HepG2 (cell line): Measurements from ENCODE around the gene GART. TPM values are rescaled to one million over a fixed set of nuclear protein-coding genes. Genes with fewer than 3 reads are reported as not detected.

ENCODE experiments used
- CBX1 ChIP-seq: IDR thresholded peaks from one replicate; pipeline ENCODE4 v1.6.1; 2016; ENCODE audit warnings: antibody characterized with exemption, low read depth
- CHD2 ChIP-seq: IDR thresholded peaks from 2 replicates; pipeline ENCODE4 v1.6.1; 2011; ENCODE audit warnings: low read depth, low read length, improper control_type of control experiment
- FOSL1 ChIP-seq: sonication (generic); formaldehyde crosslinking; IDR thresholded peaks from 2 replicates; pipeline ENCODE4 v1.9.0; 2021; ENCODE audit warnings: missing genetic modification reagents, borderline replicate concordance
- KAT7 ChIP-seq: IDR thresholded peaks from 2 replicates; pipeline ENCODE4 v1.6.1; 2018; ENCODE audit warnings: borderline replicate concordance, missing compliant biosample characterization
- NR1H2 ChIP-seq: sonication (generic); formaldehyde crosslinking; IDR thresholded peaks from 2 replicates; pipeline ENCODE4 v1.8.1; 2022; ENCODE audit warnings: low read depth, missing genetic modification reagents, borderline replicate concordance
- RFX3 ChIP-seq: IDR thresholded peaks from 2 replicates; pipeline ENCODE4 v1.6.1; 2016; ENCODE audit warnings: missing biosample characterization, missing genetic modification reagents
- SMAD9 ChIP-seq: sonication (generic); formaldehyde crosslinking; IDR thresholded peaks from 2 replicates; pipeline ENCODE4 v1.5.1; 2020; ENCODE audit warnings: mild to moderate bottlenecking, missing genetic modification reagents
- WIZ ChIP-seq: sonication (generic); formaldehyde crosslinking; IDR thresholded peaks from 2 replicates; pipeline ENCODE4 v1.5.1; 2020; ENCODE audit warnings: mild to moderate bottlenecking, missing genetic modification reagents
- YEATS4 ChIP-seq: sonication (generic); formaldehyde crosslinking; IDR thresholded peaks from 2 replicates; pipeline ENCODE4 v1.4.0; 2020; ENCODE audit warnings: missing genetic modification reagents, borderline replicate concordance
- ZNF160 ChIP-seq: sonication (generic); formaldehyde crosslinking; IDR thresholded peaks from 2 replicates; pipeline ENCODE4 v1.8.0; 2022; ENCODE audit warnings: mild to moderate bottlenecking, inconsistent platforms, missing genetic modification reagents
- ZNF180 ChIP-seq: sonication (generic); formaldehyde crosslinking; IDR thresholded peaks from 2 replicates; pipeline ENCODE4 v1.4.0; 2020; ENCODE audit warnings: low read depth, missing genetic modification reagents, borderline replicate concordance
- ZNF225 ChIP-seq: sonication (generic); formaldehyde crosslinking; IDR thresholded peaks from 2 replicates; pipeline ENCODE4 v1.4.0; 2020; ENCODE audit warnings: mild to moderate bottlenecking, missing genetic modification reagents
- ZNF296 ChIP-seq: sonication (generic); formaldehyde crosslinking; conservative IDR thresholded peaks from 2 replicates; pipeline ENCODE4 v1.5.0; 2020; ENCODE audit warnings: mild to moderate bottlenecking, missing genetic modification reagents
- ZNF3 ChIP-seq: IDR thresholded peaks from 2 replicates; pipeline ENCODE4 v1.7.0; 2017; ENCODE audit warnings: inconsistent platforms
- ZNF34 ChIP-seq: sonication (generic); formaldehyde crosslinking; IDR thresholded peaks from 2 replicates; pipeline ENCODE4 v1.4.0; 2020; ENCODE audit warnings: mild to moderate bottlenecking, missing genetic modification reagents, borderline replicate concordance
- ZNF737 ChIP-seq: sonication (generic); formaldehyde crosslinking; IDR thresholded peaks from 2 replicates; pipeline ENCODE4 v1.5.0; 2020; ENCODE audit warnings: missing genetic modification reagents, mild to moderate bottlenecking, borderline replicate concordance
- ZNF746 ChIP-seq: sonication (generic); formaldehyde crosslinking; IDR thresholded peaks from 2 replicates; pipeline ENCODE4 v1.8.0; 2022; ENCODE audit warnings: mild to moderate bottlenecking, missing genetic modification reagents
- ZNF841 ChIP-seq: sonication (generic); formaldehyde crosslinking; IDR thresholded peaks from 2 replicates; pipeline ENCODE4 v1.8.1; 2023; ENCODE audit warnings: missing genetic modification reagents, borderline replicate concordance
- polyA plus RNA-seq, 8 experiments: library from polyadenylated mRNA; depleted of rRNA in 3 of 8; stranded (reverse) in 7 of 8; unstranded in 1 of 8; fragments of >200 nt; fragmentation: Illumina TruSeq in 4 of 8; extraction: Trizol in 4 of 8; gene quantifications; 2 replicates each; pipeline versions ENCODE4 v1.2.1 to v1.2.3, GENCODE V29; 2011 to 2016; ENCODE audit warnings: low read depth in 4 of 8, missing spikeins in 1 of 8, mixed read lengths in 1 of 8; ENCODE audit not compliant: insufficient read depth in 1 of 8
- total RNA-seq, 5 experiments: library from RNA; depleted of rRNA; stranded (reverse); fragments of >200 nt; fragmentation: Illumina TruSeq; extraction: Trizol; gene quantifications; 2 replicates each; pipeline ENCODE4 v1.2.3, GENCODE V29; 2016; ENCODE audit warnings: low read depth in 1 of 5
- TF ChIP-seq, protein P1 (sequence below): sonication (generic); formaldehyde crosslinking; IDR thresholded peaks from 2 replicates; pipeline ENCODE4 v1.9.0; 2021; ENCODE audit warnings: missing genetic modification reagents, mild to moderate bottlenecking, borderline replicate concordance
- TF ChIP-seq, protein P2 (sequence below): sonication (generic); formaldehyde crosslinking; IDR thresholded peaks from 2 replicates; pipeline ENCODE4 v1.4.0; 2020; ENCODE audit warnings: missing genetic modification reagents
- TF ChIP-seq, protein P3 (sequence below): sonication (generic); formaldehyde crosslinking; IDR thresholded peaks from 2 replicates; pipeline ENCODE4 v1.9.0; 2021; ENCODE audit warnings: missing genetic modification reagents, borderline replicate concordance

Gene GART
- total and polyA plus RNA-seq, 2 of the 13 experiments (the other 11 are each of a cell fraction or from before 2014, with no cell fraction given), result 17.9 to 109 TPM

DNA sequence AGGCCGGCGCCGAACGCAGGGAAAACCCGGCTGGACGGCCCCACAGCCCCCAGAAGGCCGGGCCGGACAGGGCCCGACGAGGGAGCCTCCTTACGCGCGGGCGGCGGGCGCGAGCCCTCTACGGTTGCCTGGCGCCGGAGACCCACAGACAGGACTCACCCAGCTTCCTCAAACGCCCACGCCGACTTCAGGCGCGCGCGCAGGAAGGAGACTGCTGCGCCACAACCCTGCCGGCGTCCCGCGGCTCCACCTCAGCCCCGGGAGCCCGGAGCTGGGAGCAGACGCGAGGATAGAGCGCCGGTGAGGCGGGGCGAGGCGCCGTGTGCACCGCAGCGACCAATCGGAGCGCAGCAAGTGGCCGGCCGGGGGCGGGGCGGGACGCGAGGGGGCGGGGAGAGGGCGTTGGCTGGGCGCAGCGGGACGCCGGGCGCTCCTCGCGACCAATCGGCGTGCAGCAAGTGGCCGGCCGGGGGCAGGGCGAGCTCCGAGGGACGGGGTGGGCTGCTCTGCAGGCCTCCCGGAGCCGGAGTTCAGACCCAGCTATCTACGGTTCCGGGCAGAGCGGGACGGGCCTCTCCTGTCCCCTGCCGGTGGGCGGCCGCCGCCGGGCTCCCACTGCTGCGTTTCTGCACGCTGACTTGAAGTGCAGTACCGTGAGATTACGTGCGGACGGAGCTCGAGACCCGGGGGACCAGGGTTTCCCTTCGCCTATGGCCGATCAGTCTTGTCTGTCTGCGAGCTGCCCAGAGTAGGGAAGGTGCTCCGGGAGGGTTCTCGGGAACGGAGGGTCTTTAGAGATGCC lies 62.0 kb downstream of the GART start, which contains the start of gene TMEM50B (continued):
- no peak for TF ChIP-seq WIZ (CRISPR knock-in tag)
- no peak for TF ChIP-seq ZNF225 (CRISPR knock-in tag)
- TF ChIP-seq ZNF737 (CRISPR knock-in tag), result no peak
- no peak; the same call in 1 of the 2 replicates for TF ChIP-seq ZNF841 (CRISPR knock-in tag)
- no peak; the same call in 1 of the 2 replicates for TF ChIP-seq ZNF180
- TF ChIP-seq ZNF3 (CRISPR knock-in tag), result 0 out of 2 replicates have a peak, but pooled peaks have one; percentile 27
- TF ChIP-seq, protein P1, sequence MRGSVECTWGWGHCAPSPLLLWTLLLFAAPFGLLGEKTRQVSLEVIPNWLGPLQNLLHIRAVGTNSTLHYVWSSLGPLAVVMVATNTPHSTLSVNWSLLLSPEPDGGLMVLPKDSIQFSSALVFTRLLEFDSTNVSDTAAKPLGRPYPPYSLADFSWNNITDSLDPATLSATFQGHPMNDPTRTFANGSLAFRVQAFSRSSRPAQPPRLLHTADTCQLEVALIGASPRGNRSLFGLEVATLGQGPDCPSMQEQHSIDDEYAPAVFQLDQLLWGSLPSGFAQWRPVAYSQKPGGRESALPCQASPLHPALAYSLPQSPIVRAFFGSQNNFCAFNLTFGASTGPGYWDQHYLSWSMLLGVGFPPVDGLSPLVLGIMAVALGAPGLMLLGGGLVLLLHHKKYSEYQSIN (CRISPR knock-in tag), result no peak
- TF ChIP-seq KAT7, result 0 out of 2 replicates have a peak, but pooled peaks have one; percentile 35
- TF ChIP-seq, protein P2, sequence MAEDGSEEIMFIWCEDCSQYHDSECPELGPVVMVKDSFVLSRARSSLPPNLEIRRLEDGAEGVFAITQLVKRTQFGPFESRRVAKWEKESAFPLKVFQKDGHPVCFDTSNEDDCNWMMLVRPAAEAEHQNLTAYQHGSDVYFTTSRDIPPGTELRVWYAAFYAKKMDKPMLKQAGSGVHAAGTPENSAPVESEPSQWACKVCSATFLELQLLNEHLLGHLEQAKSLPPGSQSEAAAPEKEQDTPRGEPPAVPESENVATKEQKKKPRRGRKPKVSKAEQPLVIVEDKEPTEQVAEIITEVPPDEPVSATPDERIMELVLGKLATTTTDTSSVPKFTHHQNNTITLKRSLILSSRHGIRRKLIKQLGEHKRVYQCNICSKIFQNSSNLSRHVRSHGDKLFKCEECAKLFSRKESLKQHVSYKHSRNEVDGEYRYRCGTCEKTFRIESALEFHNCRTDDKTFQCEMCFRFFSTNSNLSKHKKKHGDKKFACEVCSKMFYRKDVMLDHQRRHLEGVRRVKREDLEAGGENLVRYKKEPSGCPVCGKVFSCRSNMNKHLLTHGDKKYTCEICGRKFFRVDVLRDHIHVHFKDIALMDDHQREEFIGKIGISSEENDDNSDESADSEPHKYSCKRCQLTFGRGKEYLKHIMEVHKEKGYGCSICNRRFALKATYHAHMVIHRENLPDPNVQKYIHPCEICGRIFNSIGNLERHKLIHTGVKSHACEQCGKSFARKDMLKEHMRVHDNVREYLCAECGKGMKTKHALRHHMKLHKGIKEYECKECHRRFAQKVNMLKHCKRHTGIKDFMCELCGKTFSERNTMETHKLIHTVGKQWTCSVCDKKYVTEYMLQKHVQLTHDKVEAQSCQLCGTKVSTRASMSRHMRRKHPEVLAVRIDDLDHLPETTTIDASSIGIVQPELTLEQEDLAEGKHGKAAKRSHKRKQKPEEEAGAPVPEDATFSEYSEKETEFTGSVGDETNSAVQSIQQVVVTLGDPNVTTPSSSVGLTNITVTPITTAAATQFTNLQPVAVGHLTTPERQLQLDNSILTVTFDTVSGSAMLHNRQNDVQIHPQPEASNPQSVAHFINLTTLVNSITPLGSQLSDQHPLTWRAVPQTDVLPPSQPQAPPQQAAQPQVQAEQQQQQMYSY (CRISPR knock-in tag), result peak; percentile 81
- no peak for TF ChIP-seq ZNF746 (CRISPR knock-in tag)
- no peak for TF ChIP-seq FOSL1 (CRISPR knock-in tag)
- TF ChIP-seq ZNF296 (CRISPR knock-in tag), result no peak
- TF ChIP-seq SMAD9 (CRISPR knock-in tag), result no peak
- TF ChIP-seq CBX1, result no peak
- peak; percentile 80 for TF ChIP-seq CHD2
- TF ChIP-seq YEATS4, result peak; percentile 79
- TF ChIP-seq ZNF34 (CRISPR knock-in tag), result no peak
- TF ChIP-seq NR1H2 (CRISPR knock-in tag), result no peak
- TF ChIP-seq RFX3 (CRISPR knock-in tag), result no peak
- peak; percentile 75 for TF ChIP-seq ZNF160
- TF ChIP-seq, protein P3, sequence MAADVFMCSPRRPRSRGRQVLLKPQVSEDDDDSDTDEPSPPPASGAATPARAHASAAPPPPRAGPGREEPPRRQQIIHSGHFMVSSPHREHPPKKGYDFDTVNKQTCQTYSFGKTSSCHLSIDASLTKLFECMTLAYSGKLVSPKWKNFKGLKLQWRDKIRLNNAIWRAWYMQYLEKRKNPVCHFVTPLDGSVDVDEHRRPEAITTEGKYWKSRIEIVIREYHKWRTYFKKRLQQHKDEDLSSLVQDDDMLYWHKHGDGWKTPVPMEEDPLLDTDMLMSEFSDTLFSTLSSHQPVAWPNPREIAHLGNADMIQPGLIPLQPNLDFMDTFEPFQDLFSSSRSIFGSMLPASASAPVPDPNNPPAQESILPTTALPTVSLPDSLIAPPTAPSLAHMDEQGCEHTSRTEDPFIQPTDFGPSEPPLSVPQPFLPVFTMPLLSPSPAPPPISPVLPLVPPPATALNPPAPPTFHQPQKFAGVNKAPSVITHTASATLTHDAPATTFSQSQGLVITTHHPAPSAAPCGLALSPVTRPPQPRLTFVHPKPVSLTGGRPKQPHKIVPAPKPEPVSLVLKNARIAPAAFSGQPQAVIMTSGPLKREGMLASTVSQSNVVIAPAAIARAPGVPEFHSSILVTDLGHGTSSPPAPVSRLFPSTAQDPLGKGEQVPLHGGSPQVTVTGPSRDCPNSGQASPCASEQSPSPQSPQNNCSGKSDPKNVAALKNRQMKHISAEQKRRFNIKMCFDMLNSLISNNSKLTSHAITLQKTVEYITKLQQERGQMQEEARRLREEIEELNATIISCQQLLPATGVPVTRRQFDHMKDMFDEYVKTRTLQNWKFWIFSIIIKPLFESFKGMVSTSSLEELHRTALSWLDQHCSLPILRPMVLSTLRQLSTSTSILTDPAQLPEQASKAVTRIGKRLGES (CRISPR knock-in tag), result peak; percentile 29; the same call in 1 of the 2 replicates
